ENCODE results near the gene KIF16B. TPM values are rescaled to one million over a fixed set of nuclear protein-coding genes. Genes with fewer than 3 reads are reported as not detected.

KIF16B gene
- total and polyA plus RNA-seq, 9 of the 15 experiments (the other 6 are each of a cell fraction or from before 2014, with no cell fraction given) = 1.00 to 10.6 (median 8.5) TPM

DNA sequence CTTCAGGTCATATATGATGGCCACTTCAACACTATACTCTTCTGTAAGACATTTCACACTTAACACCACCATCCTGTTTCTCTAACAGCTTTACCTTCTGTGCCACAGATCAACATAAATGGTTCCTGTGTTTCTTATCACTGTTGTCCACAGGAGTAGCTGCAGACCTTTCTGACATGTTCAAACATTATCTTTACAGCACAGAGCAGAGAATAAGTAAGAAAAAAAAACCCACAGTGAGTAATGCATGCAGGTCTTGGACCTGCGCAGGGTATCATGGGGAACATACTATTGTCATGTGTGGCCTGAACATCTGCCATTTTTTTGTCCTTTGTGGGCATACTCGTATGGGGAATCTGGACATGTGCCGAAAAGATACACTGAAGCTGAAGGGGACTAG is 161.9 kb downstream of the KIF16B start (continued):
- TF ChIP-seq, protein P1, sequence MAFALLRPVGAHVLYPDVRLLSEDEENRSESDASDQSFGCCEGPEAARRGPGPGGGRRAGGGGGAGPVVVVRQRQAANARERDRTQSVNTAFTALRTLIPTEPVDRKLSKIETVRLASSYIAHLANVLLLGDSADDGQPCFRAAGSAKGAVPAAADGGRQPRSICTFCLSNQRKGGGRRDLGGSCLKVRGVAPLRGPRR (CRISPR knock-in tag; IDR thresholded peaks at IDR 0.05) = no peak
- TF ChIP-seq SMARCC2 (IDR thresholded peaks at IDR 0.05; ENCODE audit: low read depth) (0 out of 2 replicates have a peak, but pooled peaks have one; percentile 33), ZFPM2 (CRISPR knock-in tag; IDR thresholded peaks at IDR 0.05) (no peak), ILF3 (IDR thresholded peaks at IDR 0.05; ENCODE audit: borderline replicate concordance) (no peak), ZNF586 (CRISPR knock-in tag; conservative IDR thresholded peaks at IDR 0.05) (no peak), C11orf30 (IDR thresholded peaks at IDR 0.05; ENCODE audit: low read depth) (no peak), SRF (CRISPR knock-in tag; IDR thresholded peaks at IDR 0.05) (no peak), POLR2A (conservative IDR thresholded peaks at IDR 0.05) (no peak), RBM25 (IDR thresholded peaks at IDR 0.05; ENCODE audit: low read depth, low read length, severe bottlenecking) (no peak), ZNF212 (CRISPR knock-in tag; IDR thresholded peaks at IDR 0.05) (no peak), HDAC2 (IDR thresholded peaks at IDR 0.05) (no peak), RCOR1 (IDR thresholded peaks at IDR 0.05; ENCODE audit: borderline replicate concordance in 1 of 2, low read depth in 2 of 2, low read length in 2 of 2) (no peak)
- TF ChIP-seq, protein P2, sequence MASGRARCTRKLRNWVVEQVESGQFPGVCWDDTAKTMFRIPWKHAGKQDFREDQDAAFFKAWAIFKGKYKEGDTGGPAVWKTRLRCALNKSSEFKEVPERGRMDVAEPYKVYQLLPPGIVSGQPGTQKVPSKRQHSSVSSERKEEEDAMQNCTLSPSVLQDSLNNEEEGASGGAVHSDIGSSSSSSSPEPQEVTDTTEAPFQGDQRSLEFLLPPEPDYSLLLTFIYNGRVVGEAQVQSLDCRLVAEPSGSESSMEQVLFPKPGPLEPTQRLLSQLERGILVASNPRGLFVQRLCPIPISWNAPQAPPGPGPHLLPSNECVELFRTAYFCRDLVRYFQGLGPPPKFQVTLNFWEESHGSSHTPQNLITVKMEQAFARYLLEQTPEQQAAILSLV (tag; IDR thresholded peaks at IDR 0.05) = no peak
- TF ChIP-seq, protein P3, sequence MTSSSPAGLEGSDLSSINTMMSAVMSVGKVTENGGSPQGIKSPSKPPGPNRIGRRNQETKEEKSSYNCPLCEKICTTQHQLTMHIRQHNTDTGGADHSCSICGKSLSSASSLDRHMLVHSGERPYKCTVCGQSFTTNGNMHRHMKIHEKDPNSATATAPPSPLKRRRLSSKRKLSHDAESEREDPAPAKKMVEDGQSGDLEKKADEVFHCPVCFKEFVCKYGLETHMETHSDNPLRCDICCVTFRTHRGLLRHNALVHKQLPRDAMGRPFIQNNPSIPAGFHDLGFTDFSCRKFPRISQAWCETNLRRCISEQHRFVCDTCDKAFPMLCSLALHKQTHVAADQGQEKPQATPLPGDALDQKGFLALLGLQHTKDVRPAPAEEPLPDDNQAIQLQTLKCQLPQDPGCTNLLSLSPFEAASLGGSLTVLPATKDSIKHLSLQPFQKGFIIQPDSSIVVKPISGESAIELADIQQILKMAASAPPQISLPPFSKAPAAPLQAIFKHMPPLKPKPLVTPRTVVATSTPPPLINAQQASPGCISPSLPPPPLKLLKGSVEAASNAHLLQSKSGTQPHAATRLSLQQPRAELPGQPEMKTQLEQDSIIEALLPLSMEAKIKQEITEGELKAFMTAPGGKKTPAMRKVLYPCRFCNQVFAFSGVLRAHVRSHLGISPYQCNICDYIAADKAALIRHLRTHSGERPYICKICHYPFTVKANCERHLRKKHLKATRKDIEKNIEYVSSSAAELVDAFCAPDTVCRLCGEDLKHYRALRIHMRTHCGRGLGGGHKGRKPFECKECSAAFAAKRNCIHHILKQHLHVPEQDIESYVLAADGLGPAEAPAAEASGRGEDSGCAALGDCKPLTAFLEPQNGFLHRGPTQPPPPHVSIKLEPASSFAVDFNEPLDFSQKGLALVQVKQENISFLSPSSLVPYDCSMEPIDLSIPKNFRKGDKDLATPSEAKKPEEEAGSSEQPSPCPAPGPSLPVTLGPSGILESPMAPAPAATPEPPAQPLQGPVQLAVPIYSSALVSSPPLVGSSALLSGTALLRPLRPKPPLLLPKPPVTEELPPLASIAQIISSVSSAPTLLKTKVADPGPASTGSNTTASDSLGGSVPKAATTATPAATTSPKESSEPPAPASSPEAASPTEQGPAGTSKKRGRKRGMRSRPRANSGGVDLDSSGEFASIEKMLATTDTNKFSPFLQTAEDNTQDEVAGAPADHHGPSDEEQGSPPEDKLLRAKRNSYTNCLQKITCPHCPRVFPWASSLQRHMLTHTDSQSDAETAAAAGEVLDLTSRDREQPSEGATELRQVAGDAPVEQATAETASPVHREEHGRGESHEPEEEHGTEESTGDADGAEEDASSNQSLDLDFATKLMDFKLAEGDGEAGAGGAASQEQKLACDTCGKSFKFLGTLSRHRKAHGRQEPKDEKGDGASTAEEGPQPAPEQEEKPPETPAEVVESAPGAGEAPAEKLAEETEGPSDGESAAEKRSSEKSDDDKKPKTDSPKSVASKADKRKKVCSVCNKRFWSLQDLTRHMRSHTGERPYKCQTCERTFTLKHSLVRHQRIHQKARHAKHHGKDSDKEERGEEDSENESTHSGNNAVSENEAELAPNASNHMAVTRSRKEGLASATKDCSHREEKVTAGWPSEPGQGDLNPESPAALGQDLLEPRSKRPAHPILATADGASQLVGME (CRISPR knock-in tag; IDR thresholded peaks at IDR 0.05) = no peak
- TF ChIP-seq, protein P4, sequence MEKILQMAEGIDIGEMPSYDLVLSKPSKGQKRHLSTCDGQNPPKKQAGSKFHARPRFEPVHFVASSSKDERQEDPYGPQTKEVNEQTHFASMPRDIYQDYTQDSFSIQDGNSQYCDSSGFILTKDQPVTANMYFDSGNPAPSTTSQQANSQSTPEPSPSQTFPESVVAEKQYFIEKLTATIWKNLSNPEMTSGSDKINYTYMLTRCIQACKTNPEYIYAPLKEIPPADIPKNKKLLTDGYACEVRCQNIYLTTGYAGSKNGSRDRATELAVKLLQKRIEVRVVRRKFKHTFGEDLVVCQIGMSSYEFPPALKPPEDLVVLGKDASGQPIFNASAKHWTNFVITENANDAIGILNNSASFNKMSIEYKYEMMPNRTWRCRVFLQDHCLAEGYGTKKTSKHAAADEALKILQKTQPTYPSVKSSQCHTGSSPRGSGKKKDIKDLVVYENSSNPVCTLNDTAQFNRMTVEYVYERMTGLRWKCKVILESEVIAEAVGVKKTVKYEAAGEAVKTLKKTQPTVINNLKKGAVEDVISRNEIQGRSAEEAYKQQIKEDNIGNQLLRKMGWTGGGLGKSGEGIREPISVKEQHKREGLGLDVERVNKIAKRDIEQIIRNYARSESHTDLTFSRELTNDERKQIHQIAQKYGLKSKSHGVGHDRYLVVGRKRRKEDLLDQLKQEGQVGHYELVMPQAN (IDR thresholded peaks at IDR 0.05; ENCODE audit: borderline replicate concordance) = no peak
- TF ChIP-seq, protein P5, sequence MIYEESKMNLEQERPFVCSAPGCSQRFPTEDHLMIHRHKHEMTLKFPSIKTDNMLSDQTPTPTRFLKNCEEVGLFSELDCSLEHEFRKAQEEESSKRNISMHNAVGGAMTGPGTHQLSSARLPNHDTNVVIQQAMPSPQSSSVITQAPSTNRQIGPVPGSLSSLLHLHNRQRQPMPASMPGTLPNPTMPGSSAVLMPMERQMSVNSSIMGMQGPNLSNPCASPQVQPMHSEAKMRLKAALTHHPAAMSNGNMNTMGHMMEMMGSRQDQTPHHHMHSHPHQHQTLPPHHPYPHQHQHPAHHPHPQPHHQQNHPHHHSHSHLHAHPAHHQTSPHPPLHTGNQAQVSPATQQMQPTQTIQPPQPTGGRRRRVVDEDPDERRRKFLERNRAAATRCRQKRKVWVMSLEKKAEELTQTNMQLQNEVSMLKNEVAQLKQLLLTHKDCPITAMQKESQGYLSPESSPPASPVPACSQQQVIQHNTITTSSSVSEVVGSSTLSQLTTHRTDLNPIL (CRISPR knock-in tag; IDR thresholded peaks at IDR 0.05) = no peak
- TF ChIP-seq, protein P6, sequence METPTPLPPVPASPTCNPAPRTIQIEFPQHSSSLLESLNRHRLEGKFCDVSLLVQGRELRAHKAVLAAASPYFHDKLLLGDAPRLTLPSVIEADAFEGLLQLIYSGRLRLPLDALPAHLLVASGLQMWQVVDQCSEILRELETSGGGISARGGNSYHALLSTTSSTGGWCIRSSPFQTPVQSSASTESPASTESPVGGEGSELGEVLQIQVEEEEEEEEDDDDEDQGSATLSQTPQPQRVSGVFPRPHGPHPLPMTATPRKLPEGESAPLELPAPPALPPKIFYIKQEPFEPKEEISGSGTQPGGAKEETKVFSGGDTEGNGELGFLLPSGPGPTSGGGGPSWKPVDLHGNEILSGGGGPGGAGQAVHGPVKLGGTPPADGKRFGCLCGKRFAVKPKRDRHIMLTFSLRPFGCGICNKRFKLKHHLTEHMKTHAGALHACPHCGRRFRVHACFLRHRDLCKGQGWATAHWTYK (CRISPR knock-in tag; IDR thresholded peaks at IDR 0.05) = no peak
